ENCODE data around the gene NTM. TPM values are rescaled to one million over a fixed set of nuclear protein-coding genes. Genes with fewer than 3 reads are reported as not detected.

Gene NTM
- total and polyA plus RNA-seq, 2 of the 8 experiments (the other 6 are each of a cell fraction or from before 2014, with no cell fraction given) = 13.4 to 20.0 TPM

GRCh38 chr11:131486100-131486499, 115.7 kb downstream of the NTM start (continued):
- TF ChIP-seq, protein P1, sequence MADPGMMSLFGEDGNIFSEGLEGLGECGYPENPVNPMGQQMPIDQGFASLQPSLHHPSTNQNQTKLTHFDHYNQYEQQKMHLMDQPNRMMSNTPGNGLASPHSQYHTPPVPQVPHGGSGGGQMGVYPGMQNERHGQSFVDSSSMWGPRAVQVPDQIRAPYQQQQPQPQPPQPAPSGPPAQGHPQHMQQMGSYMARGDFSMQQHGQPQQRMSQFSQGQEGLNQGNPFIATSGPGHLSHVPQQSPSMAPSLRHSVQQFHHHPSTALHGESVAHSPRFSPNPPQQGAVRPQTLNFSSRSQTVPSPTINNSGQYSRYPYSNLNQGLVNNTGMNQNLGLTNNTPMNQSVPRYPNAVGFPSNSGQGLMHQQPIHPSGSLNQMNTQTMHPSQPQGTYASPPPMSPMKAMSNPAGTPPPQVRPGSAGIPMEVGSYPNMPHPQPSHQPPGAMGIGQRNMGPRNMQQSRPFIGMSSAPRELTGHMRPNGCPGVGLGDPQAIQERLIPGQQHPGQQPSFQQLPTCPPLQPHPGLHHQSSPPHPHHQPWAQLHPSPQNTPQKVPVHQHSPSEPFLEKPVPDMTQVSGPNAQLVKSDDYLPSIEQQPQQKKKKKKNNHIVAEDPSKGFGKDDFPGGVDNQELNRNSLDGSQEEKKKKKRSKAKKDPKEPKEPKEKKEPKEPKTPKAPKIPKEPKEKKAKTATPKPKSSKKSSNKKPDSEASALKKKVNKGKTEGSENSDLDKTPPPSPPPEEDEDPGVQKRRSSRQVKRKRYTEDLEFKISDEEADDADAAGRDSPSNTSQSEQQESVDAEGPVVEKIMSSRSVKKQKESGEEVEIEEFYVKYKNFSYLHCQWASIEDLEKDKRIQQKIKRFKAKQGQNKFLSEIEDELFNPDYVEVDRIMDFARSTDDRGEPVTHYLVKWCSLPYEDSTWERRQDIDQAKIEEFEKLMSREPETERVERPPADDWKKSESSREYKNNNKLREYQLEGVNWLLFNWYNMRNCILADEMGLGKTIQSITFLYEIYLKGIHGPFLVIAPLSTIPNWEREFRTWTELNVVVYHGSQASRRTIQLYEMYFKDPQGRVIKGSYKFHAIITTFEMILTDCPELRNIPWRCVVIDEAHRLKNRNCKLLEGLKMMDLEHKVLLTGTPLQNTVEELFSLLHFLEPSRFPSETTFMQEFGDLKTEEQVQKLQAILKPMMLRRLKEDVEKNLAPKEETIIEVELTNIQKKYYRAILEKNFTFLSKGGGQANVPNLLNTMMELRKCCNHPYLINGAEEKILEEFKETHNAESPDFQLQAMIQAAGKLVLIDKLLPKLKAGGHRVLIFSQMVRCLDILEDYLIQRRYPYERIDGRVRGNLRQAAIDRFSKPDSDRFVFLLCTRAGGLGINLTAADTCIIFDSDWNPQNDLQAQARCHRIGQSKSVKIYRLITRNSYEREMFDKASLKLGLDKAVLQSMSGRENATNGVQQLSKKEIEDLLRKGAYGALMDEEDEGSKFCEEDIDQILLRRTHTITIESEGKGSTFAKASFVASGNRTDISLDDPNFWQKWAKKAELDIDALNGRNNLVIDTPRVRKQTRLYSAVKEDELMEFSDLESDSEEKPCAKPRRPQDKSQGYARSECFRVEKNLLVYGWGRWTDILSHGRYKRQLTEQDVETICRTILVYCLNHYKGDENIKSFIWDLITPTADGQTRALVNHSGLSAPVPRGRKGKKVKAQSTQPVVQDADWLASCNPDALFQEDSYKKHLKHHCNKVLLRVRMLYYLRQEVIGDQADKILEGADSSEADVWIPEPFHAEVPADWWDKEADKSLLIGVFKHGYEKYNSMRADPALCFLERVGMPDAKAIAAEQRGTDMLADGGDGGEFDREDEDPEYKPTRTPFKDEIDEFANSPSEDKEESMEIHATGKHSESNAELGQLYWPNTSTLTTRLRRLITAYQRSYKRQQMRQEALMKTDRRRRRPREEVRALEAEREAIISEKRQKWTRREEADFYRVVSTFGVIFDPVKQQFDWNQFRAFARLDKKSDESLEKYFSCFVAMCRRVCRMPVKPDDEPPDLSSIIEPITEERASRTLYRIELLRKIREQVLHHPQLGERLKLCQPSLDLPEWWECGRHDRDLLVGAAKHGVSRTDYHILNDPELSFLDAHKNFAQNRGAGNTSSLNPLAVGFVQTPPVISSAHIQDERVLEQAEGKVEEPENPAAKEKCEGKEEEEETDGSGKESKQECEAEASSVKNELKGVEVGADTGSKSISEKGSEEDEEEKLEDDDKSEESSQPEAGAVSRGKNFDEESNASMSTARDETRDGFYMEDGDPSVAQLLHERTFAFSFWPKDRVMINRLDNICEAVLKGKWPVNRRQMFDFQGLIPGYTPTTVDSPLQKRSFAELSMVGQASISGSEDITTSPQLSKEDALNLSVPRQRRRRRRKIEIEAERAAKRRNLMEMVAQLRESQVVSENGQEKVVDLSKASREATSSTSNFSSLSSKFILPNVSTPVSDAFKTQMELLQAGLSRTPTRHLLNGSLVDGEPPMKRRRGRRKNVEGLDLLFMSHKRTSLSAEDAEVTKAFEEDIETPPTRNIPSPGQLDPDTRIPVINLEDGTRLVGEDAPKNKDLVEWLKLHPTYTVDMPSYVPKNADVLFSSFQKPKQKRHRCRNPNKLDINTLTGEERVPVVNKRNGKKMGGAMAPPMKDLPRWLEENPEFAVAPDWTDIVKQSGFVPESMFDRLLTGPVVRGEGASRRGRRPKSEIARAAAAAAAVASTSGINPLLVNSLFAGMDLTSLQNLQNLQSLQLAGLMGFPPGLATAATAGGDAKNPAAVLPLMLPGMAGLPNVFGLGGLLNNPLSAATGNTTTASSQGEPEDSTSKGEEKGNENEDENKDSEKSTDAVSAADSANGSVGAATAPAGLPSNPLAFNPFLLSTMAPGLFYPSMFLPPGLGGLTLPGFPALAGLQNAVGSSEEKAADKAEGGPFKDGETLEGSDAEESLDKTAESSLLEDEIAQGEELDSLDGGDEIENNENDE (IDR thresholded peaks at IDR 0.05; ENCODE audit: insufficient replicate concordance, low read length) = no peak
- TF ChIP-seq HDAC6 (IDR thresholded peaks at IDR 0.05; ENCODE audit: low read depth, low read length) (no peak), SAP30 (IDR thresholded peaks at IDR 0.05; ENCODE audit: insufficient read depth, insufficient replicate concordance, low read length) (no peak), RXRA (IDR thresholded peaks at IDR 0.05; ENCODE audit: insufficient read depth, low read depth, low read length) (no peak), GTF2F1 (IDR thresholded peaks at IDR 0.05; ENCODE audit: borderline replicate concordance, low read depth, low read length) (no peak), JUN (IDR thresholded peaks at IDR 0.05; ENCODE audit: low read depth, low read length) (no peak), SIRT6 (IDR thresholded peaks at IDR 0.05; ENCODE audit: low read length) (no peak), EZH2 (IDR thresholded peaks at IDR 0.05; ENCODE audit: low read depth, low read length, severe bottlenecking) (no peak), TCF12 (IDR thresholded peaks at IDR 0.05; ENCODE audit: low read depth, low read length) (no peak), CREB1 (IDR thresholded peaks at IDR 0.05) (no peak), GABPA (IDR thresholded peaks at IDR 0.05; ENCODE audit: borderline replicate concordance, insufficient read depth, low read length) (no peak), RAD21 (IDR thresholded peaks at IDR 0.05 in 1 of 2, conservative IDR thresholded peaks at IDR 0.05 in 1 of 2; ENCODE audit: low read depth in 2 of 2, low read length in 2 of 2) (no peak)
